ENCODE results near the gene CADPS2.

DNA sequence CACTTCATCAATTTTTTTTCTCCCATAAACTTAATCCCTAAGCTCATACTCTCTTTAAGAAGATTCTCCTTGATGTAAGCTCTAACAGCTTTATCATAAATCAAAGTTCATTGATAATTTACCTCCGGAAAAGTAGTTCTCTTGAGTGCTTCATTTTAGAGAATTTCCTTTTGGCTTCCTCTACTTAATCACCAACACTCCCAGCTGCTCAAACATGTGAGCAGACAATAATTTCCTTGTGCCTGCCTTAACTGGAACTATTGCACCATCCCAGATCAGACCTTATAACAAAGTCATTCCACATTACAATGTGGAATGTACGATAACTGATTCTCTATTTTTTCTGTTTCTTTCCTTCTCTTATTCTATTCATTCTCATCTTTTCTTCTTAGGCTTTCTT, 587.6 kb downstream of the CADPS2 start:
- TF ChIP-seq, protein P1, sequence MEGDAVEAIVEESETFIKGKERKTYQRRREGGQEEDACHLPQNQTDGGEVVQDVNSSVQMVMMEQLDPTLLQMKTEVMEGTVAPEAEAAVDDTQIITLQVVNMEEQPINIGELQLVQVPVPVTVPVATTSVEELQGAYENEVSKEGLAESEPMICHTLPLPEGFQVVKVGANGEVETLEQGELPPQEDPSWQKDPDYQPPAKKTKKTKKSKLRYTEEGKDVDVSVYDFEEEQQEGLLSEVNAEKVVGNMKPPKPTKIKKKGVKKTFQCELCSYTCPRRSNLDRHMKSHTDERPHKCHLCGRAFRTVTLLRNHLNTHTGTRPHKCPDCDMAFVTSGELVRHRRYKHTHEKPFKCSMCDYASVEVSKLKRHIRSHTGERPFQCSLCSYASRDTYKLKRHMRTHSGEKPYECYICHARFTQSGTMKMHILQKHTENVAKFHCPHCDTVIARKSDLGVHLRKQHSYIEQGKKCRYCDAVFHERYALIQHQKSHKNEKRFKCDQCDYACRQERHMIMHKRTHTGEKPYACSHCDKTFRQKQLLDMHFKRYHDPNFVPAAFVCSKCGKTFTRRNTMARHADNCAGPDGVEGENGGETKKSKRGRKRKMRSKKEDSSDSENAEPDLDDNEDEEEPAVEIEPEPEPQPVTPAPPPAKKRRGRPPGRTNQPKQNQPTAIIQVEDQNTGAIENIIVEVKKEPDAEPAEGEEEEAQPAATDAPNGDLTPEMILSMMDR (conservative IDR thresholded peaks at IDR 0.05 in 1 of 2, IDR thresholded peaks at IDR 0.05 in 1 of 2; ENCODE audit: low read depth in 1 of 2, low read length in 2 of 2): no peak
- TF ChIP-seq EZH2 (IDR thresholded peaks at IDR 0.05; ENCODE audit: low read length, missing control alignments): no peak
